ENCODE data around the gene ASB4. TPM values are rescaled to one million over a fixed set of nuclear protein-coding genes. Genes with fewer than 3 reads are reported as not detected.
A peak's percentile ranks its signal among the peaks of the same experiment; 100 is the strongest.

Gene ASB4
- polyA plus RNA-seq, 2 of the 4 experiments (the other 2 are of a cell fraction) = 1.4 to 3.1 TPM

DNA sequence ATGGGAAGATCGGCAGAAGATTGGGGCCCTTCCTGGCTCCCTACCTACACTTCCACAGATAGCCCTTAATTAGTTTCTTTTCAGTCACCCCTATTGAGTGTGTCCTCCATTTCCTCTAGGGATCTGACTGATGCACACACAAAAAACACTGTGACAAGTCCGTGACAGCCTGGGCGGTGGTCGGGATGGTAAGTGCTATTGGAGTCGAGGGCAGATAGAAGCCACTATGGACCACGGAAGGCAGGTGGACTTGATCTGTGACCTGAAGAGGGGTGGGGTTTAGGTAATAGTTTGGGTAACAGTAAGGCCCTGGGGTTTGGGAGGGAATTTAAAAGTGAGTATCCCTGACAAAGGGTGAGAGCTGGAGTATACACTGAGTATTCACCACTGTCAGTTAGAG is 57.6 kb downstream of the ASB4 start:
- TF ChIP-seq RARB (CRISPR knock-in tag; IDR thresholded peaks at IDR 0.05) (no peak), SMC3 (IDR thresholded peaks at IDR 0.05) (no peak), EHMT2 (IDR thresholded peaks at IDR 0.05; ENCODE audit: low read depth) (no peak), KDM5A (IDR thresholded peaks at IDR 0.05) (no peak), CHD2 (IDR thresholded peaks at IDR 0.05; ENCODE audit: low read length, partially characterized antibody) (no peak), BHLHE40 (IDR thresholded peaks at IDR 0.05; ENCODE audit: low read depth, low read length) (no peak), ZC3H11A (IDR thresholded peaks at IDR 0.05) (no peak), KDM1A (IDR thresholded peaks at IDR 0.05; ENCODE audit: low read depth) (no peak), HOXA7 (CRISPR knock-in tag; IDR thresholded peaks at IDR 0.05) (no peak), PHF8 (IDR thresholded peaks at IDR 0.05; ENCODE audit: borderline replicate concordance, low read depth) (no peak), ZSCAN20 (CRISPR knock-in tag; IDR thresholded peaks at IDR 0.05) (no peak), MAZ (IDR thresholded peaks at IDR 0.05; ENCODE audit: borderline replicate concordance, low read depth, low read length) (no peak), MAFK (IDR thresholded peaks at IDR 0.05; ENCODE audit: partially characterized antibody) (no peak), POLR2AphosphoS2 (conservative IDR thresholded peaks at IDR 0.05; ENCODE audit: low read length) (no peak), FOSL2 (IDR thresholded peaks at IDR 0.05) (no peak), FOSL2 (CRISPR knock-in tag; IDR thresholded peaks at IDR 0.05) (no peak), FOXS1 (CRISPR knock-in tag; IDR thresholded peaks at IDR 0.05) (no peak)
- TF ChIP-seq, protein P1, sequence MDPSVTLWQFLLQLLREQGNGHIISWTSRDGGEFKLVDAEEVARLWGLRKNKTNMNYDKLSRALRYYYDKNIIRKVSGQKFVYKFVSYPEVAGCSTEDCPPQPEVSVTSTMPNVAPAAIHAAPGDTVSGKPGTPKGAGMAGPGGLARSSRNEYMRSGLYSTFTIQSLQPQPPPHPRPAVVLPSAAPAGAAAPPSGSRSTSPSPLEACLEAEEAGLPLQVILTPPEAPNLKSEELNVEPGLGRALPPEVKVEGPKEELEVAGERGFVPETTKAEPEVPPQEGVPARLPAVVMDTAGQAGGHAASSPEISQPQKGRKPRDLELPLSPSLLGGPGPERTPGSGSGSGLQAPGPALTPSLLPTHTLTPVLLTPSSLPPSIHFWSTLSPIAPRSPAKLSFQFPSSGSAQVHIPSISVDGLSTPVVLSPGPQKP (IDR thresholded peaks at IDR 0.05; ENCODE audit: low read depth, low read length) = no peak
- TF ChIP-seq, protein P2, sequence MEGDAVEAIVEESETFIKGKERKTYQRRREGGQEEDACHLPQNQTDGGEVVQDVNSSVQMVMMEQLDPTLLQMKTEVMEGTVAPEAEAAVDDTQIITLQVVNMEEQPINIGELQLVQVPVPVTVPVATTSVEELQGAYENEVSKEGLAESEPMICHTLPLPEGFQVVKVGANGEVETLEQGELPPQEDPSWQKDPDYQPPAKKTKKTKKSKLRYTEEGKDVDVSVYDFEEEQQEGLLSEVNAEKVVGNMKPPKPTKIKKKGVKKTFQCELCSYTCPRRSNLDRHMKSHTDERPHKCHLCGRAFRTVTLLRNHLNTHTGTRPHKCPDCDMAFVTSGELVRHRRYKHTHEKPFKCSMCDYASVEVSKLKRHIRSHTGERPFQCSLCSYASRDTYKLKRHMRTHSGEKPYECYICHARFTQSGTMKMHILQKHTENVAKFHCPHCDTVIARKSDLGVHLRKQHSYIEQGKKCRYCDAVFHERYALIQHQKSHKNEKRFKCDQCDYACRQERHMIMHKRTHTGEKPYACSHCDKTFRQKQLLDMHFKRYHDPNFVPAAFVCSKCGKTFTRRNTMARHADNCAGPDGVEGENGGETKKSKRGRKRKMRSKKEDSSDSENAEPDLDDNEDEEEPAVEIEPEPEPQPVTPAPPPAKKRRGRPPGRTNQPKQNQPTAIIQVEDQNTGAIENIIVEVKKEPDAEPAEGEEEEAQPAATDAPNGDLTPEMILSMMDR (IDR thresholded peaks at IDR 0.05) = no peak
- no peaks in the 10 kb centered on the region for H3K9me3 ChIP-seq
- no peak overlapping the region for H3K4me3 ChIP-seq
- POLR2A ChIA-PET = no interaction called here
- WGBS (ENCODE audit: missing lambda C conversion rate) = 87% methylated on average over 6 of the region's 6 CpGs
- ATAC-seq (no peak), FAIRE-seq (no peak), DNase-seq (ENCODE audit: low read depth in 1 of 2, low spot score in 1 of 2) (no peak)
- H3K4me2 ChIP-seq = no peak overlapping the region
- 0 out of 6 replicates have a peak overlapping the region, but pooled peaks of 1 of the 2 experiments have one; percentile 14 for H3K27ac ChIP-seq
- CTCF ChIA-PET = interaction anchor here (1.0 to 9.5 kb wide), 7 partner anchors 15 to 146 kb away, joined by 3 to 146 read pairs (median 15); no protein-coding TSS in a partner anchor
- H3K4me1 ChIP-seq = peaks cover 17% of the 10 kb centered on the region; the same call in 2 of the 3 replicates

DNA sequence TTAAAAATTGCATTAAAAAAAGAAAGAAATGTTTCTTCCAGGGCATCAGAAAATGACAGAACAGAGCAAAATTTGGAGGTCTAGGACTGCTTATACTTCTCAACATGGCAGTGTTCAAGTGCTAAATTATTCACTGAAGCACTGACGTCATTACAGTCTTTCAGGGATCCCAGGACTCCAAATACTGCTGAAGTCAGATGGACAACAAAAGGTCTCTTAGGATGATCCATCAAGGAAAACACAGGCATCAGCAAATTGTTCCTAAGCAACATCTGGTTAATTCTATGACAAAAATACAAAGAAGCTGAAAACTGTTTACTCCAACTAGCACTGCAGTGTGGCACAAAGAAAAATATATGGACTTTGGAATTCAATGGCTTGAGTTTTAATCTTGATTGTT is 58.4 kb downstream of the ASB4 start:
- TF ChIP-seq ZC3H11A (IDR thresholded peaks at IDR 0.05) (no peak), MAFK (IDR thresholded peaks at IDR 0.05; ENCODE audit: partially characterized antibody) (peak; percentile 58), NFE2L2 (conservative IDR thresholded peaks at IDR 0.05; ENCODE audit: low read length) (no peak), MAZ (IDR thresholded peaks at IDR 0.05; ENCODE audit: borderline replicate concordance, low read depth, low read length) (no peak), HOXB13 (CRISPR knock-in tag; IDR thresholded peaks at IDR 0.05; ENCODE audit: low read depth) (no peak)
- H3K4me1 ChIP-seq = peaks cover 17% of the 10 kb centered on the region; the same call in 2 of the 3 replicates
- POLR2A ChIA-PET = no interaction called here
- DNase-seq (ENCODE audit: low read depth in 1 of 2, low spot score in 1 of 2) (no peak), FAIRE-seq (no peak), ATAC-seq (no peak)
- no peak overlapping the region for H3K4me3 ChIP-seq
- 52% methylated on average over 1 of the region's 1 CpG for WGBS (ENCODE audit: missing lambda C conversion rate)
- H3K4me2 ChIP-seq = no peak overlapping the region
- CTCF ChIA-PET = interaction anchor here (0.7 to 9.5 kb wide), 18 partner anchors 8 to 145 kb away, joined by 3 to 146 read pairs (median 5); no protein-coding TSS in a partner anchor
- peak overlapping the region in 1 of 2 experiments; percentile 67; a peak in 1 of 6 replicates for H3K27ac ChIP-seq
- no peaks in the 10 kb centered on the region for H3K9me3 ChIP-seq
